GM12873 (cell line): Measurements from ENCODE around the gene FNIP2.

Source experiments
- TF ChIP-seq, protein P1 (sequence below): IDR thresholded peaks from 2 replicates; pipeline ENCODE4 v1.5.1; 2012; ENCODE audit warnings: low read depth, mild to moderate bottlenecking, moderate library complexity, low read length, control low read depth; ENCODE audit not compliant: insufficient read depth; ENCODE audit errors: missing control alignments

Gene FNIP2

DNA sequence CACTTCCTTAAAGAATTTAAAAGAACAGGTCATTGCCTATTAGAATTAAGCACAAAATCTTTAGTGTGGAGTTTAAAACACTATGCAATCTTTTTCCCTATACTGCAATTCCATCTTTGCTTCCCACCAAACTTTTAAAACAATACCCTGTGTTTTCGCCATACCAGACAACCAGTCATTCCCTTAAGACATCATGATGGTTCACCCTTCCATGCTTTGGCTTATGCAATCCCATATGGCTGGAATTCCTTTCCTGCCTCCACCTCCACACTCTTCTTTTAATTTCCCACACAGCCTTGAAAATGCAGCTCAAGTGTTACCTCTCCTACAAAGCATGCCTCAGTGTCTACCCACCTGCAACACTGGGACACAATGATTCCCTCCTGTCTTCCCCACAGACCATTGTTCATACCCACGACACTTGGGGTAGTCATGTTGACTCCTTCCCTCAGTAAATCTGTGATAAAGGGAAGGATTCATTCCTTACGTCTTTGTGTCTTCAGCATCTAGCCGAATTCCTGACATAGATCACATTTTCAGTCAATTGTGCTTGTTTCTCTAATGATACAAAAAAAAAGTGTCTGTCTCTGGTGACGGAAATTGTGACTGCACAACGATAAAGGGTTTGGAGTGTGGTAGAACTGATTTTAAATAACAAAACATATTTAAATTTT, 166.3 kb downstream of the FNIP2 start:
- TF ChIP-seq, protein P1, sequence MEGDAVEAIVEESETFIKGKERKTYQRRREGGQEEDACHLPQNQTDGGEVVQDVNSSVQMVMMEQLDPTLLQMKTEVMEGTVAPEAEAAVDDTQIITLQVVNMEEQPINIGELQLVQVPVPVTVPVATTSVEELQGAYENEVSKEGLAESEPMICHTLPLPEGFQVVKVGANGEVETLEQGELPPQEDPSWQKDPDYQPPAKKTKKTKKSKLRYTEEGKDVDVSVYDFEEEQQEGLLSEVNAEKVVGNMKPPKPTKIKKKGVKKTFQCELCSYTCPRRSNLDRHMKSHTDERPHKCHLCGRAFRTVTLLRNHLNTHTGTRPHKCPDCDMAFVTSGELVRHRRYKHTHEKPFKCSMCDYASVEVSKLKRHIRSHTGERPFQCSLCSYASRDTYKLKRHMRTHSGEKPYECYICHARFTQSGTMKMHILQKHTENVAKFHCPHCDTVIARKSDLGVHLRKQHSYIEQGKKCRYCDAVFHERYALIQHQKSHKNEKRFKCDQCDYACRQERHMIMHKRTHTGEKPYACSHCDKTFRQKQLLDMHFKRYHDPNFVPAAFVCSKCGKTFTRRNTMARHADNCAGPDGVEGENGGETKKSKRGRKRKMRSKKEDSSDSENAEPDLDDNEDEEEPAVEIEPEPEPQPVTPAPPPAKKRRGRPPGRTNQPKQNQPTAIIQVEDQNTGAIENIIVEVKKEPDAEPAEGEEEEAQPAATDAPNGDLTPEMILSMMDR = no peak

DNA sequence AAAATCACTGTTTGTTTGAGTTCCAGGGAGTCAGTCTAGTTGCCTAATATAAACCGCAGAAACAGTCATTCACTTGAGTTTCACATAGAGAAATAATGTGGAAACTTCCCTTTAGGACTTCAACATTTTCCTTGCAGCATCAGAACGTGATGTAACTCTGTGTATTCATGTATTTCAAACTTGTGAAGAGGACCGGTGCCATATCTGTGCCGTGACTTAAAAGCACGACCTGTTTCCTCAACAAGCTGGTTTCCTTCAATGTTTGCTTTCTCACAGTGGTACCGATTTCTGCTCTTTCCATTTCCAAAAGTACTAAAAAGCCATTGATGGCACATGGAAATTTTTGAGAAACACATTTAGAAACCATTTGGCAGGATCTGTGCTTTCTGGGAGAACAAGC, 167.4 kb downstream of the FNIP2 start:
- TF ChIP-seq, protein P1 = no peak

DNA sequence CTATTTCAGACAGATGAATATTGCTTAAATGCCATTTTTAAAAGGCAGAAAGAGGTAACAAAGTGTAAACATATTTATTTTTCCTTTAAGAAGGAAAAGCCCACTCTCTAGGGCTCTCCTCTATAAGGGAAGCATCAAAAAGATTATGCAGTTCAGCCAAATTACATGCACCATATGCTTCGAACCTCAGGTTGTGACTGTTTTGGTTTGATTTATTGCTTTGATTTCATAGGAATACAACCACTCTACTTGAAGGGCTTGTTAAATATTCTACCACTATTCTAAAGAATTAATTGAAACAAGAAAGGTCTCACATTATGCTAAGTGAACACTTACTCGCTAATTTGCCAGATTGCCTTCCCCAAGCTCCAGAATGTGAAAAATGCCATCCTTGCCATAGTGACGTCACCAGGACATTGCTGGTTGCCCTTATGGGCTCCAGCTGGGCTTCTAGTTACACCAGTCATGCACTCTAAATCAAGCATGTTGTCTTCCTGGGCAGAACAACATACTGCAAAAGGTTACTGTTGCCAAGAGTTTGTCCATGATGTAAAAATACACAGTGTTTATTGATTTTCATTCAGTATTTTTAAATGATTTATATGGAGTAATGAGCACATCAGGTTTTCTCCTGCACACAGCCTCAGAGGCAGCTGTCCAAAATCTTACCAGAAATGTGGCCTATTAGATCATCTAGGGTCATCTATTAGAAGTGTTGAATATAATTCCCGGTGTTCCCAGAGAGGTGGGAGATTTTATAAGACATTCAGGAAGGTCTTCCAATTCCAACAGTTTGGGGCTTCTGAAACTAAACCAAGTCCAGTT, 169.6 kb downstream of the FNIP2 start:
- TF ChIP-seq, protein P1 = no peak

DNA sequence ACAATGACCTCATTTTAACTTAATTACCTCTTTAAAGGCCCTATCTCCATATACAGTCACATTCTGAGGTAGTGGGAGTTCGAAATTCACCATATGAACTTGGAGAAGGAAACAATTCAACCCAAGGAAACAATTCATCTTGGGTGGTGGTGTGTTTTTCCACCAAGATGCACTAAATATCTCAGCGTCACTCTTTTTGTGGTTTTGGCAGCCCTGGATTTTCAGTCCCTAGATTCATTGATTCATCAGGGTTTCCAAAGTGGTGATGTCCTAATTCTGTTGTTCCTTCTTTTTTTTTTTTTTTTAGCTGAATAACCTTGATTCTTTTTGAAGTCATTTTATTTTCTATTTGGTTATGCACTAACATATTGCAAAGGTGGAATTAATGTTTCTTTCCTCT, 171.4 kb downstream of the FNIP2 start:
- TF ChIP-seq, protein P1 = no peak

DNA sequence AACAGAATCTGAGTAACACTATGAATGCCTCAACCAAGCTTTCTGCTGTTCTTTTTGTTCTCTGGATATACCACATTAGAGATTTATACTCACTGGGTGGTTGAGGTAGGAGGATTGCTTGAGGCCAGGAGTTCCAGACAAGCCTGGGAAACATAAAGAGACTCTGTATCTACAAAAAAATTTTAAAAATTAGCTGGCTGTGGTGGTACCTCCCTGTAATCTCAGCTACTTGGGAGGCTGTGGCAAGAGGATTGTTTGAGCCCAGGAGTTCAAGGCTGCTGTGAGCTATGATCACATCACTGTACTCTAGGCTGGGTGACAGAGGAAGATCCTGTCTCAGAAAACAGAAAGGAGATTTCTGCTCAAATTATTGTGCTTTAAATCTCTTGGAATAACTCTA, 172.5 kb downstream of the FNIP2 start:
- TF ChIP-seq, protein P1 = no peak

DNA sequence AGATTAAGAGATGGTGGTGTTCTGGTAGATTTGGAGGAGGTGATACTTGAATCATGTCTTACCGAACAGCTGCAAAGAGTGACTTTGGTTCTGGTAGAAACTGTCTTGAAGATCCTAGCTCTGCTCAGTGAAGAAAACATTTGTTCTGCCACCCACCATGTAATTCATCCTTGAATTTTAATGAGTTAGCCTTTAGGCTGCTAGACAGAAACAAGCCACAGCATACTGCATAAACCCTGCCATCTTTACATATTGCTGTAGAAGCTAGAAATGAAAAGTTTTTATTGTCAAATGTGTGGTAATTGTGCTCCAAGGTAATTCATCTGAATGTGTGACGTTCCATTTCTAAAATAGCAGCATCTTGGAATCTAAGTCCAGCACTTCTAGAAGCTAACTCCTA, 173.1 kb downstream of the FNIP2 start:
- TF ChIP-seq, protein P1 = no peak

DNA sequence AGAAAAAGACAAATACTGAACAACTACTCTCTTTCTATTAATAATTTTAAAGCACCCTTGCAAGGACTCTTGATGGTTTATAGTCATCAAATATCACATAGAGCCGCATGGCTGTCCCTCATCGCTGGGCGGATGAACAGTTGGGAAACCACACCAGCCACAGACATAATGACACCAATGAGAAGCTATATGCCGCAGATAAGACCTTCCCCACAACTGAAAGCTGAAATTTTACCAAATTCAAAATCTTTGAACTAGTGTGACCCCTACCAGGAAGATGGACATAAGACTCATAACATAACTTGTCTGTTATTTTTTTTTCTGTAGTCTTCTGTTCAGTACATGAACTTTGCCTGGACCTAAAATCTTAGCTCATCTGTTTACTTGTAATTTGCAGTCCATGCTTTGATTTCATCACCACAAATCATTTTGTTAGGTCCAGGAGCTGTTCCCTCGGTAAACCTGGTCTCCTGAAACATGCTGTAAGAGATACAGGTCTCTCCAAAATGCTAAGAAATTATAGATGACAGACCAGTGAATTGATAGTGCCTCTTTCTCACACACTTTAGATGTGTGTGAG, 176.8 kb downstream of the FNIP2 start:
- TF ChIP-seq, protein P1 = no peak
